IMR-90 (cell line): ENCODE results near the gene EIF2AK2. TPM values are rescaled to one million over a fixed set of nuclear protein-coding genes. Genes with fewer than 3 reads are reported as not detected.
"Not testable (repeated sequence)": the region's sequence is repeated elsewhere in the genome, so short reads cannot be mapped to it uniquely, and the experiment has no call there.

Experiments used
- ATAC-seq: fragments of 200-7000 bp; cut with Tn5 transposase; 2 replicates; pipeline ENCODE4 v1.9.1; 2020; ENCODE audit warnings: low read depth, mild to moderate bottlenecking, moderate library complexity
- BruUV-seq: library from RNA; stranded (reverse); fragments of 400-500 nt; replicated peaks from 2 replicates; lab custom pipeline; 2021; lab: Mats Ljungman, UMichigan
- CTCF ChIA-PET: fragments of 300-600 bp; formaldehyde crosslinking; extraction: SDS; loops from one replicate; lab custom pipeline; 2021; ENCODE audit warnings: antibody characterized with exemption; lab: Yijun Ruan, JAX
- POLR2A ChIA-PET: fragments of 300-600 bp; sonication (Branson Sonifier 250); formaldehyde crosslinking; loops from one replicate; lab custom pipeline; 2022; ENCODE audit warnings: antibody characterized with exemption; ENCODE audit not compliant: unreplicated experiment; lab: Charles Lee
- DNase-seq: peaks from one replicate; pipeline ENCODE4 v3.0.0; 2013
- H2AFZ ChIP-seq: replicated peaks from 2 replicates; pipeline ENCODE3; 2013; ENCODE audit warnings: low read length, mild to moderate bottlenecking; ENCODE audit not compliant: poor library complexity
- H2AK5ac ChIP-seq: 2 replicates; pipeline ENCODE4 v1.6.1; 2013; ENCODE audit warnings: low read depth, low read length, inconsistent platforms
- H2AK9ac ChIP-seq: replicated peaks from 2 replicates; pipeline ENCODE3; 2013; ENCODE audit warnings: mild to moderate bottlenecking, low read depth, low read length, moderate library complexity; ENCODE audit not compliant: poor library complexity
- H2BK120ac ChIP-seq: 2 replicates; pipeline ENCODE4 v1.6.1; 2013; ENCODE audit warnings: low read depth, low read length, inconsistent platforms
- H2BK15ac ChIP-seq: 3 replicates; pipeline ENCODE4 v1.6.1; 2013; ENCODE audit warnings: low read depth, low read length, inconsistent platforms
- H2BK20ac ChIP-seq: 2 replicates; pipeline ENCODE4 v1.6.1; 2013; ENCODE audit warnings: low read depth, mild to moderate bottlenecking, inconsistent platforms, low read length, moderate library complexity
- H2BK5ac ChIP-seq: 2 replicates; pipeline ENCODE4 v1.6.1; 2013; ENCODE audit warnings: mild to moderate bottlenecking, low read depth, low read length, inconsistent platforms; ENCODE audit not compliant: poor library complexity, severe bottlenecking
- H3K14ac ChIP-seq: replicated peaks from 2 replicates; pipeline ENCODE4 v1.6.1; 2013; ENCODE audit warnings: low read depth, low read length, inconsistent platforms
- H3K18ac ChIP-seq: 2 replicates; pipeline ENCODE4 v1.6.1; 2013; ENCODE audit warnings: low read depth, low read length, control low read depth
- H3K23ac ChIP-seq: 2 replicates; pipeline ENCODE4 v1.6.1; 2013; ENCODE audit warnings: low read depth, low read length, inconsistent platforms
- H3K27ac ChIP-seq: 2 replicates; pipeline ENCODE4 v1.5.1; 2013; ENCODE audit warnings: mild to moderate bottlenecking, control low read depth, low read length; ENCODE audit not compliant: insufficient read depth
- H3K27me3 ChIP-seq: 2 replicates; pipeline ENCODE4 v1.6.1; 2013; ENCODE audit warnings: low read length; ENCODE audit not compliant: control insufficient read depth, insufficient read depth
- H3K36me3 ChIP-seq: 2 replicates; pipeline ENCODE4 v1.6.1; 2013; ENCODE audit warnings: low read length, mixed read lengths; ENCODE audit not compliant: control insufficient read depth, insufficient read depth
- H3K4ac ChIP-seq: 2 replicates; pipeline ENCODE4 v1.6.1; 2013; ENCODE audit warnings: low read depth, low read length, inconsistent platforms
- H3K4me1 ChIP-seq: 2 replicates; pipeline ENCODE4 v1.6.1; 2013; ENCODE audit warnings: low read length, mixed read lengths; ENCODE audit not compliant: control insufficient read depth, insufficient read depth
- H3K4me2 ChIP-seq: 2 replicates; pipeline ENCODE4 v1.6.1; 2013; ENCODE audit warnings: low read depth, mild to moderate bottlenecking, control low read depth, low read length, moderate library complexity
- H3K4me3 ChIP-seq: 2 replicates; pipeline ENCODE4 v1.5.1; 2013; ENCODE audit warnings: low read depth, mild to moderate bottlenecking, control low read depth, low read length, moderate library complexity; ENCODE audit not compliant: insufficient read depth
- H3K56ac ChIP-seq: 2 replicates; pipeline ENCODE4 v1.6.1; 2013; ENCODE audit warnings: low read length, inconsistent platforms; ENCODE audit not compliant: insufficient read depth; ENCODE audit errors: extremely low read depth
- H3K79me1 ChIP-seq, 2 experiments: 2 replicates each; pipeline ENCODE4 v1.6.1; 2013; ENCODE audit warnings: low read length in 2 of 2, inconsistent platforms in 1 of 2, low read depth in 1 of 2
- H3K9ac ChIP-seq: 2 replicates; pipeline ENCODE4 v1.6.1; 2013; ENCODE audit warnings: low read depth, low read length, control low read depth
- H3K9me1 ChIP-seq: 2 replicates; pipeline ENCODE4 v1.6.1; 2013; ENCODE audit warnings: low read length, inconsistent platforms; ENCODE audit not compliant: insufficient read depth
- H3K9me3 ChIP-seq: 2 replicates; pipeline ENCODE4 v1.6.1; 2013; ENCODE audit warnings: low read length; ENCODE audit not compliant: control insufficient read depth, insufficient read depth
- H4K20me1 ChIP-seq: 2 replicates; pipeline ENCODE4 v1.6.1; 2013; ENCODE audit warnings: low read length, inconsistent platforms; ENCODE audit not compliant: insufficient read depth
- H4K5ac ChIP-seq: 2 replicates; pipeline ENCODE4 v1.6.1; 2013; ENCODE audit warnings: mild to moderate bottlenecking, low read depth, low read length, control low read depth
- H4K8ac ChIP-seq, 2 experiments: 2 replicates each; pipeline ENCODE4 v1.6.1; 2013; ENCODE audit warnings: low read depth in 2 of 2, low read length in 2 of 2, control low read depth in 1 of 2, inconsistent platforms in 1 of 2
- H4K91ac ChIP-seq: 2 replicates; pipeline ENCODE4 v1.6.1; 2013; ENCODE audit warnings: low read depth, low read length, inconsistent platforms; ENCODE audit not compliant: insufficient read depth
- WGBS, 2 experiments: methylation state at CpG; one replicate each; pipeline versions ENCODE4 v1.1.5 to v1.1.7; 2013; ENCODE audit warnings: missing lambda C conversion rate in 2 of 2; ENCODE audit not compliant: insufficient read length in 1 of 2; ENCODE audit errors: extremely low coverage in 2 of 2; 5-methylcytosine and 5-hydroxymethylcytosine counted together
- dilution Hi-C: fragments of 300-500 bp; cut with HindIII; formaldehyde crosslinking; loops from one replicate; pipeline ENCODE4 v1.14.3; 2018; ENCODE audit warnings: low sequenced_read_pairs; ENCODE audit not compliant: unreplicated experiment
- in situ Hi-C: fragments of 300-500 bp; cut with MboI; formaldehyde crosslinking; loops from 3 replicates; pipeline ENCODE4 v1.14.3; 2019; ENCODE audit warnings: low sequenced_read_pairs, inconsistent platforms, mixed read lengths
- intact Hi-C: fragments of 100-400 bp; cut with micrococcal nuclease; formaldehyde crosslinking; loops from 2 replicates; pipeline ENCODE4 v1.10.0; 2022
- polyA plus RNA-seq, 3 experiments: library from polyadenylated mRNA; depleted of rRNA; stranded (reverse); fragments of >200 nt; gene quantifications; 2 replicates each; pipeline ENCODE4 v1.2.3, GENCODE V29; 2012; ENCODE audit warnings: low replicate concordance in 1 of 3
- total RNA-seq: library from RNA; depleted of rRNA; stranded (reverse); fragments of >200 nt; gene quantifications from 2 replicates; pipeline ENCODE4 v1.2.3, GENCODE V29; 2012

EIF2AK2 gene
- total and polyA plus RNA-seq, 2 of the 4 experiments (the other 2 are of a cell fraction) = 10.2 to 16.8 TPM

DNA sequence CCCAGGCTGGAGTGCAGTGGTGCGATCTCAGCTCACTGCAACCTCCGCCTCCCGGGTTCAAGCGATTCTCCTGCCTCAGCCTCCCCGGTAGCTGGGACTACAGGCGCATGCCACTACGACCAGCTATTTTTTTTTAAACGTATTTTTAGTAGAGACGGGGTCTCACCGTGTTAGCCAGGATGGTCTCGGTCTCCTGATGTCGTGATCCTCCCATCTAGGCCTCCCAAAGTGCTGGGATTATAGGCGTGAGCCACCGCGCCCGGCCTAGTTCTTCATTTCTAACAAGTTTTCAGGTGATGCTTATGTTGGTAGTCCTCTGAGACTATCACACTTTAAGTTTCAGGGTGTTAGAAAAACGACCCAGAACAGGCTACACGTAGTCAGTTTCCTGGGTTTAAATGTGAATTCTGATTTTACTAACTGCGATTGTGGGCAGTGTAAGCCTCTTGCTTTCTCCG is 39.1 kb upstream of the EIF2AK2 start:
- Histone ChIP-seq H3K4me2 (peak overlapping the region; percentile 98), H4K91ac (peak overlapping the region; percentile 86), H3K79me1 (peaks cover 13 to 48% of the 10 kb centered on the region in 2 experiments), H2AFZ (peak overlapping the region; percentile 100), H2BK5ac (peak overlapping the region; percentile 82), H3K4ac (peak overlapping the region; percentile 88), H3K14ac (peak overlapping the region; percentile 83), H4K8ac (peak overlapping the region; percentile 70 to 100), H2BK120ac (0 out of 2 replicates have a peak overlapping the region, but pooled peaks have one; percentile 5), H3K18ac (peak overlapping the region; percentile 7; the same call in 1 of the 2 replicates), H2BK15ac (peak overlapping the region; percentile 27; the same call in 1 of the 3 replicates), H2AK9ac (peak overlapping the region; percentile 96), H3K56ac (peak overlapping the region; percentile 33; the same call in 1 of the 2 replicates), H3K4me3 (peak overlapping the region; percentile 78), H4K5ac (peak overlapping the region; percentile 88)
- CTCF ChIA-PET = interaction anchor here (0.6 kb wide), 1 partner anchor 1360 kb away, joined by 3 read pairs; no protein-coding TSS in a partner anchor
- H3K9me3 ChIP-seq, H3K27ac ChIP-seq, BruUV-seq, H3K9ac ChIP-seq, H3K23ac ChIP-seq, H3K4me1 ChIP-seq, H3K27me3 ChIP-seq, in situ Hi-C loops, H4K20me1 ChIP-seq, H2AK5ac ChIP-seq, DNase-seq, ATAC-seq, intact Hi-C loops, dilution Hi-C loops, H3K36me3 ChIP-seq, H2BK20ac ChIP-seq, POLR2A ChIA-PET, H3K9me1 ChIP-seq: not testable (repeated sequence)
- WGBS, 2 experiments = 96% methylated on average over 9 of the region's 20 CpGs; no CpG with 5 or more reads in 1 of the 2 experiments
